GM12873 (cell line): ENCODE data around the gene GHRHR.

Source experiments
- CTCF ChIP-seq: IDR thresholded peaks from 2 replicates; pipeline ENCODE4 v1.5.1; 2012; ENCODE audit warnings: low read depth, mild to moderate bottlenecking, moderate library complexity, low read length, control low read depth; ENCODE audit not compliant: insufficient read depth; ENCODE audit errors: missing control alignments

The GHRHR gene

GRCh38 chr7:31006857-31007256 lies 43.1 kb downstream of the GHRHR start:
- no peak for TF ChIP-seq CTCF

- no peak for TF ChIP-seq CTCF
Observed at GRCh38 chr7:31007634-31008033, 43.9 kb downstream of the GHRHR start.

GRCh38 chr7:31014826-31015225 lies 51.1 kb downstream of the GHRHR start:
- TF ChIP-seq CTCF = no peak

GRCh38 chr7:31017032-31017675 lies 53.4 kb downstream of the GHRHR start:
- TF ChIP-seq CTCF = no peak

- no peak for TF ChIP-seq CTCF
Observed at GRCh38 chr7:31017721-31018120, 54.0 kb downstream of the GHRHR start.

- no peak for TF ChIP-seq CTCF
Observed at GRCh38 chr7:31019509-31019908, 55.8 kb downstream of the GHRHR start.

- TF ChIP-seq CTCF = no peak
Observed at GRCh38 chr7:31020161-31020560, 56.4 kb downstream of the GHRHR start.

GRCh38 chr7:31020652-31021051 lies 56.9 kb downstream of the GHRHR start:
- TF ChIP-seq CTCF = no peak
